Activated CD8-positive, alpha-beta memory T cell treated with anti-CD3 and anti-CD28 coated beads for 4 hours (primary cell): Measurements from ENCODE around the gene FUT3.
"Not testable (repeated sequence)": the region's sequence is repeated elsewhere in the genome, so short reads cannot be mapped to it uniquely, and the experiment has no call there.

ENCODE experiments used
- DNase-seq, 2 donors: peaks; one replicate each; pipeline ENCODE4 v3.0.0-alpha.2; 2020; ENCODE audit warnings: low read depth in 2 of 2

The FUT3 gene

GRCh38 chr19:5851302-5851701 lies at the start of gene FUT3:
Gene FUT3 (minus strand): TSS chr19:5851449.
- no peak for DNase-seq

GRCh38 chr19:5900976-5901375 lies 49.7 kb upstream of the FUT3 start:
- no peak for DNase-seq

- no peak for DNase-seq
Observed at GRCh38 chr19:5899728-5900526, 48.7 kb upstream of the FUT3 start.

- DNase-seq = no peak
Observed at GRCh38 chr19:5897189-5897969, 46.1 kb upstream of the FUT3 start.

GRCh38 chr19:5896365-5897076 lies 45.3 kb upstream of the FUT3 start:
- DNase-seq = no peak

GRCh38 chr19:5895890-5896289 lies 44.6 kb upstream of the FUT3 start:
- no peak for DNase-seq

GRCh38 chr19:5895409-5895808 lies 44.2 kb upstream of the FUT3 start:
- DNase-seq = no peak

- no peak for DNase-seq
Observed at GRCh38 chr19:5894704-5895349, 43.6 kb upstream of the FUT3 start.

- no peak for DNase-seq
Observed at GRCh38 chr19:5893907-5894703, 42.9 kb upstream of the FUT3 start.

GRCh38 chr19:5893296-5893903 lies 42.2 kb upstream of the FUT3 start:
- no peak for DNase-seq

- no peak for DNase-seq
Observed at GRCh38 chr19:5892772-5893275, 41.6 kb upstream of the FUT3 start.

- DNase-seq = no peak
Observed at GRCh38 chr19:5891938-5892771, 40.9 kb upstream of the FUT3 start.

GRCh38 chr19:5891572-5891937 lies 40.3 kb upstream of the FUT3 start:
- DNase-seq = no peak

- DNase-seq = no peak
Observed at GRCh38 chr19:5890099-5890498, 38.9 kb upstream of the FUT3 start.

GRCh38 chr19:5889288-5889971 lies 38.2 kb upstream of the FUT3 start:
- no peak for DNase-seq

- not testable (repeated sequence) for DNase-seq
Observed at GRCh38 chr19:5884065-5884811, 33.0 kb upstream of the FUT3 start.

GRCh38 chr19:5883157-5883873 lies 32.1 kb upstream of the FUT3 start:
- DNase-seq = not testable (repeated sequence)
